ENCODE data around the gene ZNF426. TPM values are rescaled to one million over a fixed set of nuclear protein-coding genes. Genes with fewer than 3 reads are reported as not detected.
"Not testable (repeated sequence)": the region's sequence is repeated elsewhere in the genome, so short reads cannot be mapped to it uniquely, and the experiment has no call there.

The ZNF426 gene
- 6.6 and 9.1 TPM in 2 replicates for polyA plus RNA-seq (2014; cell fraction: cytosol; rRNA removed)
- 3.8 and 6.3 TPM in 2 replicates for polyA plus RNA-seq (2014; cell fraction: nucleus; rRNA removed)

DNA sequence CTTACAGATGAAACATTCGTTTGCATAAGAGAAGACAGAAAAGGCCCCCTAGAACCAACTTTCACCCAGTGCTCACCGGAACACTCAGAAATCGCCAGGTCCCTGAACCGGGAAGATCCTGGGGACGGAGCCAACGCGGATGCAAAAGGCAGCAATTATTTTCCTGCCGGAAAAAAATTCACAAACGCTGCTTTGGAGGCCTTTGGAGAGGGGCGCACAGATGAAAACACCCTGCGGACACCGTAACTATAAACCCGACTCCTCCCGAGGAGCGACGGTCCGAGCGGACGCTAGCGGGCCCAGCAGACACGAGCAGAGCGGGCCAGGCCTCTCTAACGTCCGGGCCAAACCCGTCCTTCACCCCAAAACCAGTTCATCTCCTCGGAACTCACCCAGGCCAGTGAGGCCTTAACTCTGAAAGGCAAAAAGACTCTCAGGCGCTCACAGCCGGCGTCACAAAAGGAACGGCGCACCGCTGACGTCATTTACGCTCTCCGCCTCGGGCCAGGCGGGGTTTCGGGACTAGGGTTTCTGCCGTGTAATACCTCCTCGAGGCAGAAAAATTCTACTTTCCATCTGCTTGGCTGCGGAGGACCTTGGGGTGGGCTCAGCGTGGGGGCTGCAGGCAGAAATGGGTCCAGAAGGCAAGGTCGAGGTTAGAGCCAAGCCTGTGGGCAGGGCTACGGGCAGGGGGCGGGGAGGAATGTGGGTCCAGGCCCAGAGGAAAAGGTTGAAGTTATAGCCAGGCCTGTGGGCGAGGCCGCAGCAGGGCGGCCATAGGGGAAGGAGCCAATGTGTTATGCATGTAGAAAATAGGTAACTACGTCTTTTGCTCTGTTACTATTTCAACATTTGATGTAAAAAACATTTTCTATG lies at the start of gene ZNF426:
TSS of gene ZNF426 (minus strand) at position 463 of the 876 bp plus-strand sequence. CDS start 2,413 bp downstream, outside the sequence.
- peak; percentile 84 for DNase-seq (ENCODE audit: low spot score)

DNA sequence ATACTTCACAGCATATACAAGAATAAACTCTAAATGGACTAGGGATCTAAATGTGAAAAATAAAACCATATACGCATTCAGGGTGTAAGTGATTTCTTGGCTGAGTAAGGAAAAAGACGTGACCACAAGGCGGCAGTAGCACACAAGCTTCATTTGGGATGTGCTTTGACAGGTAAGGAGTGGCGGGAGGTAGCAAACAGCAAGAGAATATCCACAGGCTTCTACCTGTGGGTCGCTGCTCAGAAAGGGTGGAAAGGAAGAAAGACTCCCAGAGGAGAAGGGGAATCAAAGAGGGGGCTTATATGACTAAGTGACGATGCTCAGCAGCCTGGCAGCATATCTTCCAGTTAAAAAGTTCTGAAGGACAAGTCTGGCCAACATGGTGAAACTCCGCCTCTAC lies 48.3 kb upstream of the ZNF426 start:
- peak; percentile 72 for DNase-seq (ENCODE audit: low spot score)

DNA sequence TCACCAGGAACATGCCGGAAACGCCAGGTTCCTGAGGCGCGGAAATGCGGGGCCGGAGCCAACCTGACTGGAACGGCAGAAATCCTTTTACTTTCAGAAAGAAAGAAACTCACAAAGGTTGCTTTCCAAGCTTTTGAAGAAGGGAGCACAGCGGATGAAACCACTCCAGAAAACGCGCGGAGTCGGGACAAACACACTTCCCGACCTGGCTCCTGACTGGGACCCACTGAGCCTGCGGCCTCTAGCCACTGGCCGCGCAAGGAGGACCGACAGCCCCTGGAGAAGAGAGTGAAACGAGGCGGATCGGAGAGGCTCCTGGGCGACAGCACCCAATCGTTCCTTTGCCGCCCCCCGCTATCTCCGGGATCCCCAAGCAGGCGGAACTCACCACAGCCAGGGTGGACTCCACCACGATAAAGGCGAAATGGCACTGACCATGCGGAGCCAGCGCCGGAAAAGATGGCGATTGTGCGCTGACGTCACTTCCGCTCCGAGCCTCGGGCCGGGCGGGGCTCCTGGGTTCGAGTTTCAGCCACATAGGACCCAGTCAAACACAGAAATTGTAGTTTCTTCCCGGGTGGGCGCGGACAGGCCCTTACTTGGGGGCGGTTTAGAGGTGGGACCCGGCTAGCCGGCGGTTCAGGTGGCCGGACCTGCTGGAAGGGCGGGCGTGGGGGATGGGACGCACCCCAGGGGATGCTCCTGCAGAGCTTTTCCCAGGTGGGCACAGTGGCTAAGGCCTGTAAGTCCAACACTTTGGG lies 45.8 kb upstream of the ZNF426 start, which contains the start of gene ZNF121:
TSS of gene ZNF121 (minus strand) at position 432 of the 761 bp plus-strand sequence. CDS start 16,407 bp downstream, outside the sequence.
- DNase-seq (ENCODE audit: low spot score): peak; percentile 86

DNA sequence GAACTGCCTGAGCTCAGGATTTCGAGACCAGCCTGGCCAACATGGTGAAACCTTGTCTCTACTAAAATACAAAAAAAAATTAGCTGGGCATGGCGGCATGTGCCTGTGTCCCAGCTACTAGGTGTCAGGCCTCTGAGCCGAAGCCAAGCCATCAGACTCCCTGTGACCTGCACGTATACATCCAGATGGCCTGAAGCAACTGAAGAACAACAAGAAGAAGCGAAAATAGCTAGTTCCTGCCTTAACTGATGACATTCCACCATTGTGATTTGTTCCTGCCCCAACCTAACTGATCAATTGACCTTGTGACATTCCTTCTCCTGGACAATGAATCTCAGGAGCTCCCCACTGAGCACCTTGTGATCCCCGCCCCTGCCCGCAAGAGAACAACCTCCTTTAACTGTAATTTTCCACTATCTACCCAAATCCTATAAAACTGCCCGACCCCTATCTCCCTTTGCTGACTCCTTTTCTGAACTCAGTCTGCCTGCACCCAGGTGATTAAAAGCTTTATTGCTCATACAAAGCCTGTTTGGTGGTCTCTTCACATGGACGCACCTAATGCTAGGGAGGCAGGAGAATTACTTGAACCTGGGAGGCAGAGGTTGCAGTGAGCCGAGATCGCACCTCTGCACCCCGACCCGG lies 43.8 kb upstream of the ZNF426 start:
- DNase-seq (ENCODE audit: low spot score): not testable (repeated sequence)

DNA sequence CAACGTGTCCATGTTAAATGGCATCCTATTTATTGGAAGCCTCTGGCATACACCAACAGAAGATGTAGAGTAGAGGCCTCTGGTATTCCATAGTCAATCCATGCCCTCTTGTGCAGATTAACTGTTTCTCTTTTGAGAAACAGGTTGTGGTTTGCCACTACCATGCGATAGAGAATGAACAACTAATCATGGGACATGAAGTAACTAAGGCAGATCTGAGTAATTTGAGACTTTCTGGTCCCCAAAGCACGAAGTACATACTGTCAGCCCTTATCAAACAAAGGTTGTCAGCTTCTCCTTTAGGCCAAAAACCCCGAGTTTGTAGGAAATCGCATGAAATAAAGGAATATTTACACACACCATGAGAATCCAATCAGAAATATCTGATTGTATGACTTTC lies 42.3 kb upstream of the ZNF426 start:
- DNase-seq (ENCODE audit: low spot score): no peak

DNA sequence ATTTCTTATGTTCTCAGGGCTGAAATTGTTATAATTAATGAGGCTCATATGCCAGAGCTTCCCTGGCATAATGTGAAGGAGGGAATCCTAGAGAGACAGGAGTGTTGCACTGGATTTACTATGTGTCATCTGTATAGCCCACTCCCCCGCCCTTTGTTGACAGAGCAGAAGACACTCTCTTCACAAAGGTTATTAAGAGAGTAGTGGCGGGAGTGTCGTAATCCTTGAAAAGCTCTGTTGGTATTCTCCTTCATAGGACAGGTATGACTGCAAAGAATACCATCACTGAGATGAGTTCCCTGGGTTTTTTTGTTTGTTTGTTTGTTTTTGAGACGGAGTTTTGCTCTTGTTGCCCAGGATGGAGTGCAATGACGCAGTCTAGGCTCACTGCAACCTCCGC lies 31.8 kb upstream of the ZNF426 start:
- DNase-seq (ENCODE audit: low spot score): no peak

DNA sequence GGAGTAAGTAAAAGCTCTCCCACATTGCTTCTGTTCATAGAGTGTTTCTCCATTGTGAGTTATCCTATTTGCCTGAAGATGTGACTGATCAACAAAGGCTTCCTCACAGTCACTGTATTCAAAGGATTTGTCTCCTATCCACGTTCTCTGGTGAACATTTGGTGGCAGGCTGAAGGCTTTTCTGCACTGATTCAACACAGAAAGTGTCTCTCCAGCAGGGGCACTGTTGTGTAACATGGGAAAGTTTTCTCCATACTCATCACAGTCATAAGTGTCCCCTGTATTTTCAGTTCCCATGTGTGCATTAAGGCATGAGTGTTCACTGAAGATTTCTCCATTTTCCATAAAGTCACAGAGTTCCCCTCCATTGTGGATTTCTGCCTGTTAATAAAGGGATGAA lies 28.3 kb upstream of the ZNF426 start:
- DNase-seq (ENCODE audit: low spot score): no peak

DNA sequence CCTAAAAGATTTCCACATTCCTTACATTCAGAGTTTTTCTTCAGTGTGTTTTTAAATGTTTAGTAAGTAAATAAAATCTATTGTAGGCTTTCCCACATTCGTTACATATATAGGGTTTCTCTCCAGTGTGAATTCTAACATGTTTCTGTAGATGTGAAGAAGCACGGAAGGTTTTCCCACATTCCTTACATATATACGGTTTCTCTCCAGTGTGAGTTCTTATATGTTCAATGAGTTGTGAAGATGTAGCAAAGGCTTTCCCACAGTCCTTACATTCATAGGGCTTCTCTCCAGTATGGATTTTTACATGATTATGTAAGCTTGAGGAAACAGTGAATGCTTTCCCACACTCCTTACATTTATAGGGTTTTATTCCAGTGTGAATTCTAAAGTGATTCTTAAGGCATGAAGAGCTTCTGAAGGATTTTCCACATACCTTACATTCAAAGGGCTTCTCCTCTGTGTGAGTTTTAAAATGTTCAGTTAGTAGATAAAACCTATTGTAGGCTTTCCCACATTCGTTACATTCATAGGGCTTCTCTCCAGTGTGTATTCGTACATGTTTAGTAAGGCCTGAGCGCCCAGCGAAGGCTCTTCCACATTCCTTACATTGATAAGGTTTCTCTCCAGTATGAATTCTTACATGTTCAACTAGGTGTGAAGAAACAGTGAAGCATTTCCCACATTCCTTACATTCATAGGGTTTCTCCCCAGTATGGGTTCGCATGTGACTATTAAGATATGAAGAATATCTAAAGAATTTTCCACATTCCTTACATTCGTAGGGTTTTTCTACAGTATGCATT lies 27.7 kb upstream of the ZNF426 start:
- DNase-seq (ENCODE audit: low spot score): no peak

DNA sequence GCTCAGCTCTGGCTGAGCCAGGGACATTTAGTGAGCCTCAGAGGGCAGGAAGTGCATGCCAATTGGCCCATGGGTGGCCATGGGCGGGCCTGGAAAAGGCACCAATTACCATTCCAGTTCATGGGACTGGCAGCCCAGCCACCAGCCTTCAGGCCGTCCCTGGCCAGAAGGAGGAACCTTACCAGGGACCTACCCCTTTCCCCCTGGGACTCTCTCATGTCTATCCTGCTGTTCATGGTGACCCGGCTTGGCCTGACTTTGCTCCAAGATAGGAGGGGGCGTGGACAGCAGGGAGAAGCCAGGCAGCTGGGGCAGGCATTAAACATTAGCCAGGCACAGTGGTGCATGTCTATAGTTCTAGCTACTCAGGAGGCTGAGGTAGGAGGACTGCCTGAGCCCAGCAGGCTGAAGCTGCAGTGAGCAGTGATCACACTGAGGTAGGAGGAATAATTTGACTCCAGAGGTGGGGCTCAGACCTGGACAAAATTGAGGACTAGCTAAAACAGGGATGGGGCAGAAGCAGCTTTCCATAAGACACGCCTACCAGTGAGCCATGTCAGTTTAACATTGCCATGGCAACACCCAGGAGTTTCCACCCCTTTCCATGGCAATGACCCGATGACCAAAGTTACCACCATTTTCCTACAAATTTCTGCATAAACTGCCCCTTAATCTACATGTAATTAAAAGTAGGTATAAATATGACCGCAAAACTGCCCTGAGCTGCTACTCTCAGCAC lies 14.3 kb upstream of the ZNF426 start:
- DNase-seq (ENCODE audit: low spot score): no peak

DNA sequence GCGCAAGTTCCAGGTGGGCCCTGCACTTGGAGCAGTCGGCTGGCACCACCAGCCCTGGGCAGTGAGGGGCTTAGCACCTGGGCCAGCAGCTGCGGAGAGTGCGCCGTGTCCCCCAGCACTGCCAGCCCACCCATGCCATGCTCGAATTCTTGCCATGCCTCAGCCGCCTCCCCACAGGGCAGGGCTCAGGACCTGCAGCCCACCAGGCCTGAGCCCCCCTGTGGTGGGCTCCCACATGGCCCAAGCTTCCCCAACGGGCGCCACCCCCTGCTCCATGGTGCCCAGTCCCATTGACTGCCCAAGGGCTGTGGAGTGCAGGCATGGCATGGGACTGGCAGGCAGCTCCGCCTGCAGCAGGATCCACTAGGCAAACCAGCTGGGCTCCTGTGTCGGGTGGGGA lies 9.4 kb upstream of the ZNF426 start:
- no peak for DNase-seq (ENCODE audit: low spot score)

DNA sequence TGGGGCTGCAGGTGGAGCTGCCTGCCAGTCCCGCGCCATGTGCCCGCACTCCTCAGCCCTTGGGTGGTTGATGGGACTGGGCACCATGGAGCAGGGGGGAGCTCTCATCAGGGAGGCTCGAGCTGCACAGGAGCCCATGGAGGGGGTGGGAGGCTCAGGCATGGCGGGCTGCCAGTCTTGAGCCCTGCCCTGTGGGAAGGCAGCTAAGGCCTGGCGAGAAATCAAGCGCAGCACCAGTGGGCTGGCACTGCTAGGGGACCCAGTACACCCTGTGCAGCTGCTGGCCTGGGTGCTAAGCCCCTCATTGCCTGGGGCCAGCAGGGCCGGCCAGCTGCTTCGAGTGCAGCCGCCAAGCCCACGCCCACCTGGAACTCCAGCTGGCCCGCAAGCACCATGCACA lies 2.8 kb upstream of the ZNF426 start:
- not testable (repeated sequence) for DNase-seq (ENCODE audit: low spot score)

DNA sequence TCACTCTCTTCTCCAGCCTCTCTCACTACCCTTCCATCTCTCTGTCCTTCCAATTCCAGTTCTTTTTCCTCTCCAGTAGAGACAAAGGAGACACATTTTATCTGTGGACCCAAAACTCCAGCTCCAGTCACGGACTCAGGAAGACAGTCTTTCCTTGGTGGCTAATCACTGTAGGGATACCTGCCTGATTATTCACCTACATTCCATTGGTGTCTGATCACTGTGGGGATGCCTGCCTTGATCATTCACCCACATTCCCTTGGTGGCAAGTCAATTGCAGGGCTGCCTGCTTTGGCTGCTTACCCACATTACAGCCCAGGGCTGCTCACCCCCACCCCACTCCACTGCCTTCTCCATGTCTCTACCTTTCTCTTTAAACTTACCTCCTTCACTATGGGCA lies 1.5 kb upstream of the ZNF426 start:
- not testable (repeated sequence) for DNase-seq (ENCODE audit: low spot score)

DNA sequence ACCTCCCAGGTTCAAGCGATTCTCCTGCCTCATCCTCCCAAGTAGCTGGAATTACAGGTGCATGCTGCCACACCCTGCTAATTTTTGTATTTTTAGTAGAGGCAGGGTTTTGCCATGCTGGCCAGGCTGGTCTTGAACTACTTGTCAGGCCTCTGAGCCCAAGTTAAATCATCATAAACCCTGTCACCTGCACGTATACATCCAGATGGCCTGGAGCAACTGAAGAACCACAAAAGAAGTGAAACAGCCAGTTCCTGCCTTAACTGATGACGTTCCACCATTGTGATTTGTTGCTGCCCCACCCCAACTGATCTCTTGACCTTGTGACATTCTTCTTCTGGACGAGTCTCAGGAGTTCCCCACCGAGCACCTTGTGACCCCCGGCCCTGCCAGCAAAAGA lies 756 bp upstream of the ZNF426 start:
- DNase-seq (ENCODE audit: low spot score): not testable (repeated sequence)

DNA sequence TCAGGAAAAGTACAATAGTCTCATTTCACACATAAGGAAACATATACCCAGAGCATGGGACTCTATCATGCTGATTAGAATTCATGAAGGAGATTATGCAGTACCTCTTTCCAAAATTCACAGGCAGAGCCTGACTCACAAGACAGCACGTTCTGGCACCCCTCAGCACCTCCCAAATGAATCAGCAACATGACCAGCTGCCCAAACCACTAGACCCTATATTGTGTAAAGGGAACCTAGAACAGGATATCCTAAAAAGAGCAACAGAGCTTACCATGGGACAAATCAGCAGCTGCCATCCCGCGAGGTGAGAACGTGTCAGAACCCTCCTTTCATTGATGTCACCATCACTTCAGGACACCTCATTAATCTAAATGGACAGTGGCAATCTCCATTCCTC lies 2.5 kb downstream of the ZNF426 start:
- DNase-seq (ENCODE audit: low spot score): no peak

DNA sequence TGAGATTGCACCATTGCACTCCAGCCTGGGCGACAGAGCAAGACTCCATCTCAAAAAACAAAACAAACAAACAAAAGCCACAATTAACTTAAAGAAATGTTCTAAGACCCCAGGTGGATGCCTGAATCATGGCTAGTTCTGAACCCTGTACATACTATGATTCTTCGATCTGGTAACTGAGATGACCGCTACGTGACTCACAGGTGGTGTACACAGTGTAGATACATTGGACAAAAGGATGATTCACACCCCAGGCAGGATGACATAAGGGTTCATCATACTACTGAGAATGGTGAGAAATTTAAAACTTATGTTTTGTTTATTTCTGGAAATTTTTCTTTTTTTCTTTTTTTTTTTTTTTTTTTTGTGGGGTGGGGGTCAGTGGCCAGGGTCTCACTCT lies 6.5 kb downstream of the ZNF426 start:
- DNase-seq (ENCODE audit: low spot score): no peak

DNA sequence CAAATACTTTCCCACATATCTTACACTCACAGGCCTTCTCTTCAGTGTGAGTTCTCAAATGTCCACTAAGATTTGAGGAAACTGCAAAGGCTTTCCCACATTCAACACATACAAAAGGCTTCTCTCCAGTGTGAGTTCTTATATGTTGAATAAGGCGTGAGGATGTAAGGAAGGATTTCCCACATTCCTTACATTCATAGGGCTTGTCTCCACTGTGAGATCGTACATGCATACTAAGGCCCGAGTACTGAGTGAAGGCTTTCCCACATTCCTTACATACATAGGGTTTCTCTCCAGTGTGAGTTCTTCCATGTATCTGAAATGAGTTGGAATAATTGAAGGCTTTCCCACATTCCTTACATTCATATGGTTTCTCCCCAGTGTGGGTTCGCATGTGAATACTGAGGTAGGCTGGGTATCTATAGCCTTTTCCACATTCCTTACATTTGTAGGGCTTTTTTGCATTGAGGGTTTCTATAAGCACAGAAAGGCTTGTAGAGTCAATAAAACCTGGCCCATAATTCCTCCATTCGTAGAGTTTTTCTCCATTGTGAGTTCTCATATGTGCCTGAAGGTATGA lies 9.6 kb downstream of the ZNF426 start:
- no peak for DNase-seq (ENCODE audit: low spot score)

DNA sequence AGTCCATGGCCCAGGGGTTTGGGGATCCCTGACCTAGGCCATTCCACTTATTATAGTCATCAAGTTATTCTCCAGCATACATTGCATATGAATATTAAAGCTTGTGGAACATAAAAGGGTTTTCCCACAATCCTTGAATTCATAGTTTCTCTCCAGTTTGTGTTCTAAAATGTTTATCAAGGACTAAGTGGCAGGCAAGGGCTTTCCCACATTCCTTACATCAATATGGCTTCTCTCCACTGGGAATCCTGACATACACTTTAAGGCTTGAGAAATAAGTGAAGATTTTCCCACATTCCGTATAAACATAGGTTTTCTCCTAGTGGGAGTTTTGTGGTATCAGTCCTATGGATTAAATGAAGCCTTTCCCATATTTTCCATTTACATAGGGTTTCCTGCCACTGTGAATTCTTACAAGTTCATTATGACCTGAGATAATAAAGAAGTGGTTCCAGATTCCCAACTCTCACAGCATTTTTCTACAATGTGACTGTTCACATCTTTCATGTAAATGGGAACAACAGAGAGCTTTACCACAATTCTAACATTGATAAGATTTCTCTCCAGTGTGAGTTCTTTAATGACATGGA lies 14.5 kb downstream of the ZNF426 start:
- DNase-seq (ENCODE audit: low spot score): no peak

DNA sequence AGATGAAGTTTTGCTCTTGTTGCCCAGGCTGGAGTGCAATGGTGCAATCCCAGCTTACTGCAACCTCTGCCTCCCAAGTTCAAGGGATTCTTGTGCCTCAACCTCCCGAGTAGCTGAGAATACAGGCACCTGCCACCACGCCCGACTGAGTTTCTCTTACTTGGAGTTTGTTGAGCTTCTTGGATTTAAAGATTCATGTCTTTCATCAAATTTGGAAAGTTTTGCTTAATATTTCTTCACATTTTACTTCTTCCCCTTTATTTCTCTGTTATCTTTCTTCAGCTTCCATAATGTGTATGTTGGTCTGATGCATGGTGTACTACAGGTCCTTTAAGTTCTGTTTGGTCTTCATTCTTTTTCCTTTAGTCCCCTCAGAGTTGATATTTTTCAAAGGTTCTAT lies 31.2 kb downstream of the ZNF426 start:
- no peak for DNase-seq (ENCODE audit: low spot score)

DNA sequence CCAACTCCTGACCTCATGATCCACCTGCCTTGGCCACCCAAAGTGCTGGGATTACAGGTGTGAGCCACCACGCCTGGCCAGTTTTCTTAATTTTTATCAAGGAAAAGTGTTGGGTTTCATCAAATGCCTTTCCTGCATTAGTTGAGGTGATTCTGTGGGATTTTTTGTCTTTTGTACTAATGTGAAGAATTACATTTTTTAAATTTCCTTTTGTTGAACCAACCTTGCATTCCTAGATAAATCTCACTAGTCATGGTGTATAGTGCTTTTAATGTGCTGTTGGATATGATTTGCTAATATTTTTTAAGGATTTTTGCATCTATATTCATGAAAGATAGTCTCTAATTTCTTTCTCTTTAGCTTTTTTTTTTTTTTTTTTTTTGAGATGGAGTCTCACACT lies 37.6 kb downstream of the ZNF426 start:
- DNase-seq (ENCODE audit: low spot score): no peak
